SK-N-SH (cell line): ENCODE data around the gene ALDH3A2. TPM values are rescaled to one million over a fixed set of nuclear protein-coding genes. Genes with fewer than 3 reads are reported as not detected.

Source experiments
- CTCF ChIA-PET: fragments of 300-600, 350-600 bp; formaldehyde crosslinking; extraction: SDS; loops from one replicate; lab custom pipeline; 2021; lab: Yijun Ruan, JAX
- POLR2A ChIA-PET: fragments of 350-600 bp; sonication (Branson Sonifier 250); formaldehyde crosslinking; extraction: SDS; loops from one replicate; lab custom pipeline; 2020; ENCODE audit warnings: antibody characterized with exemption, inconsistent platforms; lab: Yijun Ruan, JAX
- DNase-seq: peaks from one replicate; pipeline ENCODE4 v3.0.0; 2012
- H2AFZ ChIP-seq: fragments of 200-600 bp; sonication (generic); 2 replicates; pipeline ENCODE4 v1.8.1; 2016; ENCODE audit warnings: antibody characterized with exemption, mild to moderate bottlenecking, low read depth
- H3F3A ChIP-seq: fragments of 200-600 bp; sonication (generic); replicated peaks from 2 replicates; pipeline ENCODE3; 2016; ENCODE audit warnings: antibody characterized with exemption, mild to moderate bottlenecking; ENCODE audit not compliant: insufficient read depth
- H3K27ac ChIP-seq, 2 experiments: fragments of 200-500 bp in 1 of 2; fragments of 200-600 bp in 1 of 2; sonication (Bioruptor generic) in 1 of 2; sonication (generic), shearing (Covaris generic) in 1 of 2; 2 replicates each; pipeline versions ENCODE4 v1.5.1 to v1.6.1; 2014 to 2016; ENCODE audit warnings: low read depth in 2 of 2, inconsistent platforms in 1 of 2, low read length in 1 of 2, mild to moderate bottlenecking in 1 of 2, mixed read lengths in 1 of 2
- H3K27me3 ChIP-seq: fragments of 200-600 bp; sonication (generic), shearing (Covaris generic); 2 replicates; pipeline ENCODE4 v1.6.1; 2016; ENCODE audit warnings: mixed run types; ENCODE audit not compliant: insufficient read depth
- H3K36me3 ChIP-seq, 2 experiments: fragments of 200-500 bp in 1 of 2; fragments of 200-600 bp in 1 of 2; sonication (Bioruptor generic) in 1 of 2; sonication (generic) in 1 of 2; replicated peaks in 1 of 2; 2 replicates each; pipeline versions ENCODE3 to v1.5.1; 2014 to 2016; ENCODE audit warnings: low read length in 1 of 2, mild to moderate bottlenecking in 1 of 2; ENCODE audit not compliant: insufficient read depth in 2 of 2, control insufficient read depth in 1 of 2
- H3K4me1 ChIP-seq, 2 experiments: fragments of 200-500 bp in 1 of 2; fragments of 200-600 bp in 1 of 2; sonication (Bioruptor generic) in 1 of 2; sonication (generic), shearing (Covaris generic) in 1 of 2; 2 replicates each; pipeline versions ENCODE4 v1.5.1 to v1.6.1; 2014 to 2016; ENCODE audit warnings: low read depth in 1 of 2, low read length in 1 of 2, mixed run types in 1 of 2; ENCODE audit not compliant: insufficient read depth in 2 of 2, control insufficient read depth in 1 of 2
- H3K4me2 ChIP-seq: fragments of 200-600 bp; sonication (generic), shearing (Covaris generic); 2 replicates; pipeline ENCODE4 v1.6.1; 2017; ENCODE audit warnings: mixed run types
- H3K4me3 ChIP-seq, 2 experiments: fragments of 200-500 bp in 1 of 2; fragments of 200-600 bp in 1 of 2; sonication (Bioruptor generic) in 1 of 2; sonication (generic), shearing (Covaris generic) in 1 of 2; 2 replicates each; pipeline versions ENCODE4 v1.5.1 to v1.8.1; 2014 to 2016; ENCODE audit warnings: low read depth in 2 of 2, inconsistent platforms in 1 of 2, low read length in 1 of 2, mild to moderate bottlenecking in 1 of 2, mixed read lengths in 1 of 2, moderate library complexity in 1 of 2
- H3K79me2 ChIP-seq: fragments of 200-600 bp; sonication (generic); 2 replicates; pipeline ENCODE4 v1.8.1; 2017; ENCODE audit warnings: mild to moderate bottlenecking; ENCODE audit not compliant: insufficient read depth
- H3K9ac ChIP-seq: fragments of 200-600 bp; sonication (generic); 2 replicates; pipeline ENCODE4 v1.6.1; 2017; ENCODE audit warnings: mixed run types
- H3K9me2 ChIP-seq: fragments of 200-600 bp; sonication (generic); 2 replicates; pipeline ENCODE4 v1.6.1; 2017; ENCODE audit warnings: mixed run types
- H3K9me3 ChIP-seq: fragments of 200-600 bp; sonication (generic); 2 replicates; pipeline ENCODE4 v1.6.1; 2017; ENCODE audit warnings: mixed run types, mild to moderate bottlenecking, moderate library complexity
- H4K20me1 ChIP-seq: fragments of 200-600 bp; sonication (generic); 2 replicates; pipeline ENCODE4 v1.6.1; 2017; ENCODE audit warnings: mild to moderate bottlenecking, mixed run types; ENCODE audit not compliant: insufficient read depth
- CHD2 ChIP-seq: fragments of 150-350 bp; IDR thresholded peaks from 2 replicates; pipeline ENCODE4 v1.6.1; 2018; ENCODE audit warnings: low read length; ENCODE audit not compliant: partially characterized antibody
- ELF1 ChIP-seq: IDR thresholded peaks from 2 replicates; pipeline ENCODE4 v1.4.0; 2012
- FOSL2 ChIP-seq: IDR thresholded peaks from 2 replicates; pipeline ENCODE4 v1.4.0; 2012; ENCODE audit warnings: low read depth, mild to moderate bottlenecking, moderate library complexity, borderline replicate concordance
- FOXM1 ChIP-seq: IDR thresholded peaks from 2 replicates; pipeline ENCODE4 v1.4.0; 2012; ENCODE audit warnings: low read depth, mild to moderate bottlenecking
- JUND ChIP-seq: IDR thresholded peaks from 2 replicates; pipeline ENCODE4 v1.4.0; 2012
- NFIC ChIP-seq: IDR thresholded peaks from 2 replicates; pipeline ENCODE4 v1.4.0; 2012; ENCODE audit warnings: borderline replicate concordance
- NRF1 ChIP-seq: IDR thresholded peaks from 2 replicates; pipeline ENCODE4 v1.6.1; 2012; ENCODE audit warnings: low read depth, mild to moderate bottlenecking, low read length
- POLR2AphosphoS5 ChIP-seq: IDR thresholded peaks from 2 replicates; pipeline ENCODE4 v1.6.1; 2012; ENCODE audit warnings: low read depth, low read length
- RAD21 ChIP-seq: IDR thresholded peaks from 2 replicates; pipeline ENCODE4 v1.6.1; 2012; ENCODE audit warnings: mild to moderate bottlenecking, low read length
- RFX5 ChIP-seq: IDR thresholded peaks from 2 replicates; pipeline ENCODE4 v1.6.1; 2012; ENCODE audit warnings: mild to moderate bottlenecking, improper control_type of control experiment, low read length
- RXRA ChIP-seq: IDR thresholded peaks from 2 replicates; pipeline ENCODE4 v1.4.0; 2012; ENCODE audit warnings: low read depth, mild to moderate bottlenecking, borderline replicate concordance
- SIN3A ChIP-seq: IDR thresholded peaks from 2 replicates; pipeline ENCODE4 v1.6.1; 2012; ENCODE audit warnings: low read depth, mild to moderate bottlenecking, low read length, moderate library complexity, borderline replicate concordance
- TAF1 ChIP-seq: IDR thresholded peaks from 2 replicates; pipeline ENCODE4 v1.6.1; 2012; ENCODE audit warnings: low read depth, mild to moderate bottlenecking, low read length, moderate library complexity, borderline replicate concordance
- TCF12 ChIP-seq: IDR thresholded peaks from 2 replicates; pipeline ENCODE4 v1.4.0; 2012
- TEAD4 ChIP-seq: IDR thresholded peaks from 2 replicates; pipeline ENCODE4 v1.4.0; 2012; ENCODE audit warnings: mild to moderate bottlenecking, borderline replicate concordance; ENCODE audit not compliant: insufficient read depth
- WGBS: methylation state at CpG from one replicate; pipeline ENCODE4 v1.1.6; 2017; ENCODE audit warnings: low lambda C conversion rate; 5-methylcytosine and 5-hydroxymethylcytosine counted together
- polyA plus RNA-seq, 3 experiments: library from polyadenylated mRNA; depleted of rRNA; stranded (reverse); fragments of >200 nt; gene quantifications; 2 replicates each; pipeline ENCODE4 v1.2.3, GENCODE V29; 2012
- TF ChIP-seq, protein P1 (sequence below): fragments of 150-350 bp; IDR thresholded peaks from 2 replicates; pipeline ENCODE4 v1.6.1; 2016; ENCODE audit warnings: mild to moderate bottlenecking, low read depth, low read length
- TF ChIP-seq, protein P2 (sequence below): IDR thresholded peaks from 2 replicates; pipeline ENCODE4 v1.4.0; 2012; ENCODE audit warnings: low read depth
- TF ChIP-seq, protein P3 (sequence below): IDR thresholded peaks from 2 replicates; pipeline ENCODE4 v1.6.1; 2012; ENCODE audit warnings: mild to moderate bottlenecking, low read depth, low read length, moderate library complexity
- TF ChIP-seq, protein P4 (sequence below): IDR thresholded peaks from 2 replicates; pipeline ENCODE4 v1.4.0; 2012; ENCODE audit warnings: low read depth, borderline replicate concordance

Gene ALDH3A2
- polyA plus RNA-seq, 1 of the 3 experiments (the other 2 are of a cell fraction), result 16.6 TPM

DNA sequence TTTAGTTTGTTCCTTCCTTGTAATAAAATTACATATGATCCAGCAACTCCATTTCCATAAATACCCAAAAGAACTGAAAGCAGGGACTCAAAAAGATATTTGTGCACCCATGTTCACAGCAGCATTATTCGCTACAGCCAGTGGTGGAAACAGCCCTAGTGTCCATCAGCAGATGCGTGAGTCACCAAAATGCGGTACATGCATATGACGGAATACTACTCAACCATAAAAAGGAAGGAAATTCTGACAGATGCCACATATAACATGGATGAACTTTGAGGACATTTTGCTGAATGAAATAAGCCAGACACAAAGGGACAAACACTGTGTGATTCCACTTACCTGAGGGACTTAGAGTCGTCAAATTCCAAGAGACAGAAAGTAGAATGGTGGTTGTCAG, 76.9 kb downstream of the ALDH3A2 start:
- ChIA-PET CTCF (interaction anchor here (1.3 to 1.5 kb wide), 2 partner anchors 19 to 37 kb away, joined by 3 to 4 read pairs; no protein-coding TSS in a partner anchor), POLR2A (no interaction called here)
- no peak overlapping the region for H3K4me2 ChIP-seq
- no peak overlapping the region for H3K4me3 ChIP-seq
- TF ChIP-seq, protein P1, sequence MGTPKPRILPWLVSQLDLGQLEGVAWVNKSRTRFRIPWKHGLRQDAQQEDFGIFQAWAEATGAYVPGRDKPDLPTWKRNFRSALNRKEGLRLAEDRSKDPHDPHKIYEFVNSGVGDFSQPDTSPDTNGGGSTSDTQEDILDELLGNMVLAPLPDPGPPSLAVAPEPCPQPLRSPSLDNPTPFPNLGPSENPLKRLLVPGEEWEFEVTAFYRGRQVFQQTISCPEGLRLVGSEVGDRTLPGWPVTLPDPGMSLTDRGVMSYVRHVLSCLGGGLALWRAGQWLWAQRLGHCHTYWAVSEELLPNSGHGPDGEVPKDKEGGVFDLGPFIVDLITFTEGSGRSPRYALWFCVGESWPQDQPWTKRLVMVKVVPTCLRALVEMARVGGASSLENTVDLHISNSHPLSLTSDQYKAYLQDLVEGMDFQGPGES, result no peak
- TF ChIP-seq RFX5 (no peak), POLR2AphosphoS5 (no peak)
- H4K20me1 ChIP-seq, result no peaks in the 10 kb centered on the region
- no peaks in the 10 kb centered on the region for H3K79me2 ChIP-seq
- no peaks in the 10 kb centered on the region for H3K9me2 ChIP-seq
- DNase-seq, result no peak
- H3F3A ChIP-seq, result no peaks in the 10 kb centered on the region
- no peaks in the 10 kb centered on the region for H3K27me3 ChIP-seq
- no peaks in the 10 kb centered on the region for H3K9me3 ChIP-seq
- no peaks in the 10 kb centered on the region for H3K36me3 ChIP-seq
- no peak overlapping the region for H3K27ac ChIP-seq
- H2AFZ ChIP-seq, result no peak overlapping the region
- no peak overlapping the region for H3K9ac ChIP-seq
- peaks cover 0 to 21% of the 10 kb centered on the region in 2 experiments; a peak in 2 of 4 replicates for H3K4me1 ChIP-seq
- 92% methylated on average over 5 of the region's 5 CpGs for WGBS

DNA sequence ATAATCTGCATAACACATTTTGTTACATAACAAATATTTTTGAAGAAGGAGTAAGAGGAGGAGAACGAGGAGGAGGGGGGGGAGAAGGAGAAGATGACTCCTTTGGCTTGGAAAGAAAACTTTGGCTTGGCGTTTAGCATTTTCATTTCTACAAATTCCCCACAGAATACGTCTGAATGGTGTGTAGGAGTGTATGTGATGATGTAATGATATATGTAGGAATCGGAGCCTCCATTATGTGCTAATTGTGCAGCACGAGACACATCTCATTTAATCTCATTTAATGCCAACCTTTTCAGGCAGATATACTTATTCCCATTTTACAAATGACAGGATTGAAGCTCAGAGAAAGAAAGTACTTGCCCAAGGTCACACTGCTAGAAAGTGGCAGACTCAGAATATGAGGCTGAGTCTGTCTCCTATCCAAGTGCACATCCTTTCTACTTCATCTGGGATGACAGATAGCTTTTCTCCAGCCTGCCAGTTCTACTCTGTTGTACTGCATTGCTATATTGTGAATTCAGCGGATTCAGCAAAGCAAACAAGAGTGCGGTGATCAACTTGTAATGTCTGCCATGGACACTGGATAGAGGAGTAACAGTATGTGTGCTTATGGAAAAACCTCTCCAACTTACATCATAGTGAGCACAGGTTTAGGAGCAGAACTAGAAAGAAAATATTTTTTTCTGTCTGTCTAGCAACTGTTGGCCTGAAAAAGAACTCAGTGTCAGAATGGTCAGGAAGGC, 78.3 kb downstream of the ALDH3A2 start:
- Histone ChIP-seq H3K4me3 (no peak overlapping the region), H3K36me3 (no peaks in the 10 kb centered on the region), H3F3A (no peaks in the 10 kb centered on the region), H3K27me3 (no peaks in the 10 kb centered on the region), H3K9me3 (no peaks in the 10 kb centered on the region), H3K4me1 (peaks cover 0 to 19% of the 10 kb centered on the region in 2 experiments; a peak in 2 of 4 replicates), H2AFZ (no peak overlapping the region), H3K79me2 (no peaks in the 10 kb centered on the region), H3K27ac (peak overlapping the region; percentile 11 to 80; a peak in 3 of 4 replicates), H4K20me1 (no peaks in the 10 kb centered on the region), H3K9me2 (no peaks in the 10 kb centered on the region), H3K4me2 (no peak overlapping the region), H3K9ac (no peak overlapping the region)
- 89% methylated on average over 7 of the region's 7 CpGs for WGBS
- CTCF ChIA-PET, result interaction anchor here (1.0 to 3.6 kb wide), 7 partner anchors 8 to 213 kb away, joined by 3 to 19 read pairs (median 5); partner anchors contain the start of genes SLC47A1 and SLC47A2
- POLR2A ChIA-PET, result interaction anchor here (0.9 to 1.5 kb wide), 4 partner anchors 17 to 79 kb away, joined by 3 read pairs; no protein-coding TSS in a partner anchor
- DNase-seq, result no peak
- no peak for TF ChIP-seq POLR2AphosphoS5
- no peak for TF ChIP-seq FOXM1
- TF ChIP-seq, protein P2, sequence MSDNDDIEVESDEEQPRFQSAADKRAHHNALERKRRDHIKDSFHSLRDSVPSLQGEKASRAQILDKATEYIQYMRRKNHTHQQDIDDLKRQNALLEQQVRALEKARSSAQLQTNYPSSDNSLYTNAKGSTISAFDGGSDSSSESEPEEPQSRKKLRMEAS, result no peak
- no peak for TF ChIP-seq TEAD4
- no peak for TF ChIP-seq TCF12
- no peak for TF ChIP-seq SIN3A
- TF ChIP-seq RAD21, result no peak
- no peak for TF ChIP-seq CHD2
- TF ChIP-seq FOSL2, result no peak
- TF ChIP-seq, protein P3, sequence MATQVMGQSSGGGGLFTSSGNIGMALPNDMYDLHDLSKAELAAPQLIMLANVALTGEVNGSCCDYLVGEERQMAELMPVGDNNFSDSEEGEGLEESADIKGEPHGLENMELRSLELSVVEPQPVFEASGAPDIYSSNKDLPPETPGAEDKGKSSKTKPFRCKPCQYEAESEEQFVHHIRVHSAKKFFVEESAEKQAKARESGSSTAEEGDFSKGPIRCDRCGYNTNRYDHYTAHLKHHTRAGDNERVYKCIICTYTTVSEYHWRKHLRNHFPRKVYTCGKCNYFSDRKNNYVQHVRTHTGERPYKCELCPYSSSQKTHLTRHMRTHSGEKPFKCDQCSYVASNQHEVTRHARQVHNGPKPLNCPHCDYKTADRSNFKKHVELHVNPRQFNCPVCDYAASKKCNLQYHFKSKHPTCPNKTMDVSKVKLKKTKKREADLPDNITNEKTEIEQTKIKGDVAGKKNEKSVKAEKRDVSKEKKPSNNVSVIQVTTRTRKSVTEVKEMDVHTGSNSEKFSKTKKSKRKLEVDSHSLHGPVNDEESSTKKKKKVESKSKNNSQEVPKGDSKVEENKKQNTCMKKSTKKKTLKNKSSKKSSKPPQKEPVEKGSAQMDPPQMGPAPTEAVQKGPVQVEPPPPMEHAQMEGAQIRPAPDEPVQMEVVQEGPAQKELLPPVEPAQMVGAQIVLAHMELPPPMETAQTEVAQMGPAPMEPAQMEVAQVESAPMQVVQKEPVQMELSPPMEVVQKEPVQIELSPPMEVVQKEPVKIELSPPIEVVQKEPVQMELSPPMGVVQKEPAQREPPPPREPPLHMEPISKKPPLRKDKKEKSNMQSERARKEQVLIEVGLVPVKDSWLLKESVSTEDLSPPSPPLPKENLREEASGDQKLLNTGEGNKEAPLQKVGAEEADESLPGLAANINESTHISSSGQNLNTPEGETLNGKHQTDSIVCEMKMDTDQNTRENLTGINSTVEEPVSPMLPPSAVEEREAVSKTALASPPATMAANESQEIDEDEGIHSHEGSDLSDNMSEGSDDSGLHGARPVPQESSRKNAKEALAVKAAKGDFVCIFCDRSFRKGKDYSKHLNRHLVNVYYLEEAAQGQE, result no peak
- no peak for TF ChIP-seq NFIC
- no peak for TF ChIP-seq TAF1
- TF ChIP-seq JUND, result no peak
- TF ChIP-seq NRF1, result no peak
- TF ChIP-seq, protein P1, result no peak
- TF ChIP-seq ELF1, result no peak
- no peak for TF ChIP-seq RXRA
- TF ChIP-seq, protein P4, sequence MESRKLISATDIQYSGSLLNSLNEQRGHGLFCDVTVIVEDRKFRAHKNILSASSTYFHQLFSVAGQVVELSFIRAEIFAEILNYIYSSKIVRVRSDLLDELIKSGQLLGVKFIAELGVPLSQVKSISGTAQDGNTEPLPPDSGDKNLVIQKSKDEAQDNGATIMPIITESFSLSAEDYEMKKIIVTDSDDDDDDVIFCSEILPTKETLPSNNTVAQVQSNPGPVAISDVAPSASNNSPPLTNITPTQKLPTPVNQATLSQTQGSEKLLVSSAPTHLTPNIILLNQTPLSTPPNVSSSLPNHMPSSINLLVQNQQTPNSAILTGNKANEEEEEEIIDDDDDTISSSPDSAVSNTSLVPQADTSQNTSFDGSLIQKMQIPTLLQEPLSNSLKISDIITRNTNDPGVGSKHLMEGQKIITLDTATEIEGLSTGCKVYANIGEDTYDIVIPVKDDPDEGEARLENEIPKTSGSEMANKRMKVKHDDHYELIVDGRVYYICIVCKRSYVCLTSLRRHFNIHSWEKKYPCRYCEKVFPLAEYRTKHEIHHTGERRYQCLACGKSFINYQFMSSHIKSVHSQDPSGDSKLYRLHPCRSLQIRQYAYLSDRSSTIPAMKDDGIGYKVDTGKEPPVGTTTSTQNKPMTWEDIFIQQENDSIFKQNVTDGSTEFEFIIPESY, result no peak
